Measurements from ENCODE around the gene IFI44L. TPM values are rescaled to one million over a fixed set of nuclear protein-coding genes. Genes with fewer than 3 reads are reported as not detected.

IFI44L gene
- 10 to 100 TPM in 3 of 4 donors, 1 to 10 TPM in 1; 9.6 to 49.5 (median 23.6) TPM for total RNA-seq

- TF ChIP-seq CTCF (IDR thresholded peaks at IDR 0.05; ENCODE audit: low read depth): no peak
Measured at GRCh38 chr1:78619803-78620579, at the start of gene IFI44L. Gene IFI44L, plus strand, starts transcription at chr1:78620448. Its CDS starts 7,468 bp downstream, at chr1:78627916.

DNA sequence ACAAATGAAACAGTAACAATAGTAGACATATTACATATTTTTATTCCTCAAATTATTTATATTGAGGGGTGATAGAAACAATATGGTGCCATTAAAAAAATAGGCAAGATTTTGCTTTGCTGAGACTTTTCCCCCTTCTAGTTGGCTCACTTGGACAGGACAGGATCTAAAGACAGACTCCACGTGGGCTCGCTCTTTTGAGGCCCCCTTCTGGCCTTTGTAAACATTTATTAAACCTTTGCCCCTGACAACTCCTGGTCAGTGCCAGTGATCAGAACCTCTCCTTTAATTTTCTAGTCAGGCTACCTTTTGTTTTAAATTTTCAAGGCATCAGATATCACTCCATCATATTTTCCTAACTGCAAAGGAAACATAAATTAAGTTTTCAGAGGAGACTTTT, 49.7 kb upstream of the IFI44L start:
- TF ChIP-seq CTCF (IDR thresholded peaks at IDR 0.05; ENCODE audit: low read depth): no peak

- no peak for TF ChIP-seq CTCF (IDR thresholded peaks at IDR 0.05; ENCODE audit: low read depth)
Measured at GRCh38 chr1:78577257-78578100, 42.8 kb upstream of the IFI44L start.

- TF ChIP-seq CTCF (IDR thresholded peaks at IDR 0.05; ENCODE audit: low read depth): no peak
Measured at GRCh38 chr1:78586572-78586971, 33.7 kb upstream of the IFI44L start.

DNA sequence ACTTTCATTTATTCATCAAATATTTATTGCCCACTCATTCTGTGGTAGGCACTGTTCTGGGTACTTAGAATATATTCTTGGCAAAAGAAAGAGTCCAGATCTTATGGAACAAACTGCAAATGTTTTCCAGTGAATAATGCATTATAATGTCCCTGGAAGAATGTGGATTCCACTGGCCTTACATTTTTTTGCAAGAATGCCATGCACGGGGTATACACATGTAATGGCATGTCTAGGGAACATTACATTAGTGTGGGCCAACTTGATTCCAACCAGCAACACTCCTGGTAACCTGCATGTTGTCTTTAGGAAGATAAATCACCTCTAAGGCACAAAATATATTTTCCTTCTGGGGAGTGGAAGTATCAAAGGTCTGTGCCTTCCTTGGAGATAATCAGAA, 33.0 kb upstream of the IFI44L start:
- TF ChIP-seq CTCF (IDR thresholded peaks at IDR 0.05; ENCODE audit: low read depth): no peak

- no peak for TF ChIP-seq CTCF (IDR thresholded peaks at IDR 0.05; ENCODE audit: low read depth)
Measured at GRCh38 chr1:78591971-78592370, 28.3 kb upstream of the IFI44L start.

DNA sequence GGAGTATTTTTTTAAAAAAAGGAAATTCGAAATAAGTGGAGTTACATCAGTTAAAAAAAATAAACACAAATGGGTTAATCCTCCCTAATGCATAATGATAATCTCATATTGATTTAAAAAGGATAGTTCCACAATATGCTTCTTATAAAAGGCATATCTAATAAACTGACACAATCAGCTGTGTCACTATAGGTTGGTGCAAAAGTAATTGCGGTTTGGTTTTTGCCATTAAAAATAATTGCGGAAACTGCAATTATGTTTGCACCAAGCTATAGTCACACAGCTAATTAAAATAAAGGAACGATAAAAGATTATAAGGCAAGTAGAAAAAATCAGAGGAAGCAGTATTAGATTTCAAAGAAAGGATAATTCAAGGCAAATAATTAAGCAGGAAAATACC, 21.0 kb upstream of the IFI44L start:
- no peak for TF ChIP-seq CTCF (IDR thresholded peaks at IDR 0.05; ENCODE audit: low read depth)

Measured in subcutaneous adipose tissue (tissue), 4 donors.